Gastroesophageal sphincter (tissue), 4 donors: ENCODE data around the gene HACD2. TPM values are rescaled to one million over a fixed set of nuclear protein-coding genes. Genes with fewer than 3 reads are reported as not detected.

ENCODE experiments used
- ATAC-seq: fragments of 150-250 bp; one replicate; pipeline ENCODE4 v1.9.1; 2016; ENCODE audit warnings: mild to moderate bottlenecking, moderate library complexity
- H3K27ac ChIP-seq, 4 donors: fragments of 200-600 bp; sonication (generic) in 3 of 4; 1 replicate in 3 of 4; 2 replicates in 1 of 4; pipeline ENCODE4 v1.5.1; 2016 to 2019
- H3K27me3 ChIP-seq: fragments of 200-600 bp; sonication (generic); one replicate; pipeline ENCODE4 v1.5.1; 2019
- H3K36me3 ChIP-seq, 2 donors: fragments of 200-600 bp; sonication (generic); one replicate each; pipeline ENCODE4 v1.5.1; 2019; ENCODE audit warnings: control low read depth in 1 of 2
- H3K4me1 ChIP-seq, 3 donors: fragments of 200-600 bp; sonication (generic); 1 replicate in 2 of 3; 2 replicates in 1 of 3; pipeline ENCODE4 v1.5.1; 2016 to 2019; ENCODE audit warnings: control low read depth in 2 of 3
- H3K4me3 ChIP-seq, 2 donors: fragments of 200-600 bp; sonication (generic); one replicate each; pipeline ENCODE4 v1.5.1; 2019; ENCODE audit warnings: mild to moderate bottlenecking in 1 of 2, moderate library complexity in 1 of 2
- H3K9me3 ChIP-seq, 3 donors: fragments of 200-600 bp; sonication (generic); one replicate each; pipeline ENCODE4 v1.5.1; 2017 to 2019; ENCODE audit warnings: control low read depth in 2 of 3
- EP300 ChIP-seq: sonication (generic); formaldehyde crosslinking; IDR thresholded peaks from one replicate; pipeline ENCODE4 v1.6.1; 2017; ENCODE audit warnings: antibody characterized with exemption, mild to moderate bottlenecking
- POLR2A ChIP-seq, 2 donors: fragments of 450-650 bp; IDR thresholded peaks; one replicate each; pipeline ENCODE4 v1.6.1; 2017; ENCODE audit warnings: antibody characterized with exemption in 2 of 2, mild to moderate bottlenecking in 2 of 2, moderate library complexity in 1 of 2
- POLR2AphosphoS5 ChIP-seq: sonication (generic); formaldehyde crosslinking; IDR thresholded peaks from one replicate; pipeline ENCODE4 v1.6.1; 2017; ENCODE audit warnings: antibody characterized with exemption
- WGBS, 2 donors: methylation state at CpG; one replicate each; pipeline ENCODE4 v1.1.5; 2018; ENCODE audit warnings: low coverage in 1 of 2; 5-methylcytosine and 5-hydroxymethylcytosine counted together
- total RNA-seq, 4 donors: library from RNA; depleted of rRNA; stranded (reverse); fragments of >200 nt; gene quantifications; one replicate each; pipeline ENCODE4 v1.1.0, GENCODE V29; 2016
- TF ChIP-seq, protein P1 (sequence below), 4 experiments: fragments of 200-600 bp in 2 of 4; fragments of 450-650 bp in 2 of 4; sonication (generic) in 1 of 4; IDR thresholded peaks; one replicate each; pipeline ENCODE4 v1.5.1; 2017 to 2019; ENCODE audit warnings: antibody characterized with exemption in 4 of 4, mild to moderate bottlenecking in 2 of 4, moderate library complexity in 2 of 4

HACD2 gene
- total RNA-seq, 4 donors from 2014 or later = 21.3 to 36.7 (median 28.1) TPM

DNA sequence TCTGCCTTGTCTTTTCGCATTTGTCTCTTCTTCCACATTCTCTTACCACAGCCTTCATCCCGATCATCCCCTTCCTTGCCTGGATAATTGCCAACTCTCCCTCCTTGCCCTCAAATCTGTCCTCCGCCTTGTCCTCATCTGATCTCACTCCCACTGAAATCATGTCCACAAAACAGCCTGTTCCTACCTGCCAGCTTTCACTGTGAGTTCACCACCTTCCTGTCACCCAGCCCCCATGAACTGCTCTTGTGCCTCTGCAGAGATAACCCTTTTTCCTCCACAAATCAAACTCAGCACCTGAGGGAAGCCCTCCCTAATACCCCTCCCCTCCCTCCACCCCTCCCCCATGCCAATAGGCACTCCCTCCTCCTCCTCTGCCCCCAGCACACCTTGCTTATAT lies 131.2 kb downstream of the HACD2 start:
- TF ChIP-seq EP300 (no peak), POLR2A (IDR thresholded peaks at IDR 0.05) (no peak), POLR2AphosphoS5 (no peak)
- TF ChIP-seq, protein P1, sequence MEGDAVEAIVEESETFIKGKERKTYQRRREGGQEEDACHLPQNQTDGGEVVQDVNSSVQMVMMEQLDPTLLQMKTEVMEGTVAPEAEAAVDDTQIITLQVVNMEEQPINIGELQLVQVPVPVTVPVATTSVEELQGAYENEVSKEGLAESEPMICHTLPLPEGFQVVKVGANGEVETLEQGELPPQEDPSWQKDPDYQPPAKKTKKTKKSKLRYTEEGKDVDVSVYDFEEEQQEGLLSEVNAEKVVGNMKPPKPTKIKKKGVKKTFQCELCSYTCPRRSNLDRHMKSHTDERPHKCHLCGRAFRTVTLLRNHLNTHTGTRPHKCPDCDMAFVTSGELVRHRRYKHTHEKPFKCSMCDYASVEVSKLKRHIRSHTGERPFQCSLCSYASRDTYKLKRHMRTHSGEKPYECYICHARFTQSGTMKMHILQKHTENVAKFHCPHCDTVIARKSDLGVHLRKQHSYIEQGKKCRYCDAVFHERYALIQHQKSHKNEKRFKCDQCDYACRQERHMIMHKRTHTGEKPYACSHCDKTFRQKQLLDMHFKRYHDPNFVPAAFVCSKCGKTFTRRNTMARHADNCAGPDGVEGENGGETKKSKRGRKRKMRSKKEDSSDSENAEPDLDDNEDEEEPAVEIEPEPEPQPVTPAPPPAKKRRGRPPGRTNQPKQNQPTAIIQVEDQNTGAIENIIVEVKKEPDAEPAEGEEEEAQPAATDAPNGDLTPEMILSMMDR (IDR thresholded peaks at IDR 0.05) = no peak
- H3K4me3 ChIP-seq = no peak overlapping the region
- 31 to 40% methylated on average over 2 to 3 of the region's 3 CpGs for WGBS, 2 donors
- peaks cover 0 to 32% (median 0%) of the 10 kb centered on the region in 3 donors for H3K4me1 ChIP-seq
- no peaks in the 10 kb centered on the region for H3K36me3 ChIP-seq
- no peaks in the 10 kb centered on the region for H3K9me3 ChIP-seq
- H3K27me3 ChIP-seq = peaks cover 22% of the 10 kb centered on the region
- no peak for ATAC-seq
- H3K27ac ChIP-seq = no peak overlapping the region

DNA sequence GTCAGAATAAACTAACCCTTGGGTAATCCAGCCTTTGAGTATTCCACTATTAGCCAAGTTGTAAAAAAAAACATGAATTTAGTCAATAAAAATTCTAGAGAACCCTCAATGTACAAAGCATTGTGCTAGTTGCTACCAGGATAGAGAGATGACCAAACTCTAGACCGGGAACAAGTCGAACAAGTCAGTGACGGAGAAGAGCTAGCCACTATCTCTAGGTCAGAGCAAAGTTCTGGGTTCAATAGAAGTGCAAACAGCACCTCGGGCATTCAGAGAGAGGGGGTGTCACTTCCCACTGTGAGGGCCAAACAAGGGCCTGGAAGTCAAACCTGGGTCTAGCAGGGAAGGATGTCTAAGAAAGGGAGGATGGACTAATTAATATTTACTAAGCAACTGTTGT lies 133.7 kb downstream of the HACD2 start:
- H3K4me1 ChIP-seq = peaks cover 0 to 38% (median 2%) of the 10 kb centered on the region in 3 donors
- no peak for TF ChIP-seq POLR2AphosphoS5
- no peak for TF ChIP-seq POLR2A (IDR thresholded peaks at IDR 0.05)
- TF ChIP-seq EP300 = no peak
- TF ChIP-seq, protein P1 (IDR thresholded peaks at IDR 0.05) = no peak
- H3K4me3 ChIP-seq = no peak overlapping the region
- no peaks in the 10 kb centered on the region for H3K36me3 ChIP-seq
- H3K27ac ChIP-seq = peak overlapping the region in 3 of 4 donors; percentile 96 to 98 (median 97)
- WGBS, 2 donors = 67 to 76% methylated on average over 4 of the region's 4 CpGs
- no peaks in the 10 kb centered on the region for H3K9me3 ChIP-seq
- no peak for ATAC-seq
- H3K27me3 ChIP-seq = peaks cover 25% of the 10 kb centered on the region

DNA sequence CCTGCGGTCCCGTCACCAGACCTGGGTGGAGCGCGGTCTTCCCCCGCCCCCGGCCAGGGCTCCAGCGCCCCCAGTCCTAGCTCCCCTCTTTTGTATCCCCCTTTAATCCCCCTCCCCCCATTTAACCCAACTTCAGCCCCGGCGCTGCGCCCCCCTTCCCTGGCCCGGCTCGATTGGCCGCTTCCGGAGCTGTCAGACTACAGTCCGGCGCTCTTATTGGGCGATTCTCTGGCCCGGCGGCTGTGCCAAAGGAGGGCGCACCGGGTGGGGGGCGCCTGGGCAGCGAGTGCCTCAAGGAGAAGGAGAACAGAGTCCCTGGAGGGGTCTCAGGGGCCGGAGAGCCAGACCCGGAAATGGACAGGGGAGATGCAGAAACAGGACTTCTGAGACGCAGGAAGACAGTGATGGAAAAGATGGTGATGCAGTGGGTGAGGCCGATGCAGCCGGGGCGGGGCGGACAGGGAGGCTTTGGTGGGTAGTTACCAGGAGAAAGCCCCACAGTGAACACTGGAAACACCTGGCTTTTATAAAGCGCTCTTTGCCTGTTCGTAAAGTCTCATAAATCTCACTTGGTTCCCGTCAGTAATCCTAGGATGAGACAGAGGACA lies 134.8 kb downstream of the HACD2 start:
- WGBS, 2 donors = 0 to 12% methylated on average over 2 to 17 of the region's 33 CpGs
- Histone ChIP-seq H3K27ac (peak overlapping the region; percentile 93 to 98 (median 96)), H3K9me3 (no peaks in the 10 kb centered on the region), H3K4me3 (peak overlapping the region; percentile 81 to 91), H3K27me3 (peaks cover 25% of the 10 kb centered on the region), H3K36me3 (no peaks in the 10 kb centered on the region), H3K4me1 (peaks cover 0 to 46% (median 2%) of the 10 kb centered on the region in 3 donors)
- ATAC-seq = peak; percentile 29
- TF ChIP-seq EP300 = no peak
- TF ChIP-seq, protein P1 (IDR thresholded peaks at IDR 0.05) = peak in 1 of 4 experiments; percentile 17

DNA sequence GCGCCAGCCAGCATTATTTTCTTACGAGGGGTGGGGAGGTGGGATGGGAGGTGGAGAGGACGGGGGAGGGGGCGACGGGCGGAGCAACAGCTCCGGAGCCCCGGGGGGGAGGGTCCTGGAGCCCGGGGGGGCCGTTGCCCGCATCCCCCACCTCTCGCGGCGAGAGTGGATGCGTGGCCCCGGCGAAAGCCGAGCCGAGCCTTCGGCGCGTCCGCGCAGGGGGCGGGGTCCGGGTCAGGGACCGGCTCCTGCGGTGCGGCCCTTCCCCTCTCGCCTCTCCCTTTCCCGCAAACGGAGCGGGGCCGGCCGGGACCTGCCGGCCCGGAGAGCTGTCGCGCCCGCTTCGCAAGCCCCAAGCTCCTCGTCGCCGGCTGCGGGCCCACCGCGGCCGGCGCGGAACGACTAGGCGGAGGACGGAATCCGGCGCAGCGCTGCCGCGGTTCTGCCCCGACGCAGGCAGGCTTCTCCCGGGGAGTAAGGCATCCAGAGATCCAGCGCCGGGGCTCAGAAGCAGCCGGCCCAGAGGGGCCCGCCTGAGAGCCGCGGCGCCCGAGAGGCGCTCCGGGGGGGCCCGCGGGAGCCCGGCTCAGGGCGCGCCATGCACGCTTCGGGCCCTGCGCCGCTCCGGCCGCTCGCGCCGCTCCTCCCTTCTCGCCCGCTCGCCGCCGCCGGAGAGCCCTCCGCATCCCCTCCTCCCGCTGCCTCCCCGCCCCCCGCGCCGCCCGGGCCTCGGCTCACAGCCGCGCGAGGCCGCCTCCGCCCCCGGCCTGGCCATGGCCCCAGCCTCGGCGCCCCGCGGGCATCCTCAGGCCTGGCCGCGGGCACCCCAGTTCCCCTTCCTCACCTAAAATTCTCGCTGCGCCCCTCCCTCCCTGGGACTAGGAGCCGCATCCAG lies 135.5 kb downstream of the HACD2 start:
- 0% methylated on average over 4 of the region's 114 CpGs; no CpG with 5 or more reads in 1 of the 2 donors for WGBS, 2 donors
- Histone ChIP-seq H3K27me3 (peaks cover 25% of the 10 kb centered on the region), H3K36me3 (no peaks in the 10 kb centered on the region), H3K4me1 (peaks cover 0 to 53% (median 2%) of the 10 kb centered on the region in 3 donors), H3K4me3 (peak overlapping the region; percentile 81 to 91), H3K27ac (peak overlapping the region; percentile 93 to 98 (median 96)), H3K9me3 (no peaks in the 10 kb centered on the region)
- ATAC-seq = peak; percentile 66
- TF ChIP-seq EP300 (no peak), POLR2A (IDR thresholded peaks at IDR 0.05) (peak in 1 of 2 donors; percentile 50), POLR2AphosphoS5 (no peak)
- TF ChIP-seq, protein P1 (IDR thresholded peaks at IDR 0.05) = no peak
